Skin of body (tissue), 2 donors: ENCODE results near the gene FXYD5. TPM values are rescaled to one million over a fixed set of nuclear protein-coding genes. Genes with fewer than 3 reads are reported as not detected.

Experiments
- DNase-seq: peaks from one replicate; lab custom pipeline; 2025; lab: John Stamatoyannopoulos, UW
- total RNA-seq: library from RNA; depleted of rRNA; stranded (reverse); fragments of >200 nt; gene quantifications from one replicate; pipeline ENCODE4 v1.2.3, GENCODE V29; 2014

FXYD5 gene
- total RNA-seq, 1 donor from 2014 or later = 10.7 TPM

- DNase-seq = no peak
Measured at GRCh38 chr19:35155981-35156672, 1.6 kb downstream of the FXYD5 start.

GRCh38 chr19:35156673-35157014, 2.1 kb downstream of the FXYD5 start:
- no peak for DNase-seq

GRCh38 chr19:35157431-35157830, 2.9 kb downstream of the FXYD5 start:
- DNase-seq = no peak

GRCh38 chr19:35159606-35160005, 5.1 kb downstream of the FXYD5 start:
- no peak for DNase-seq

- DNase-seq = no peak
Measured at GRCh38 chr19:35160629-35161433, 6.3 kb downstream of the FXYD5 start.

- DNase-seq = no peak
Measured at GRCh38 chr19:35161434-35161743, 6.9 kb downstream of the FXYD5 start.

- no peak for DNase-seq
Measured at GRCh38 chr19:35162471-35163326, 8.2 kb downstream of the FXYD5 start.

- no peak for DNase-seq
Measured at GRCh38 chr19:35164418-35164817, 9.9 kb downstream of the FXYD5 start.

- DNase-seq = no peak
Measured at GRCh38 chr19:35165200-35166058, 10.9 kb downstream of the FXYD5 start.

- DNase-seq = no peak
Measured at GRCh38 chr19:35166100-35167063, 11.8 kb downstream of the FXYD5 start.

GRCh38 chr19:35167251-35168119, 12.9 kb downstream of the FXYD5 start:
- DNase-seq = no peak

GRCh38 chr19:35168196-35168595, 13.7 kb downstream of the FXYD5 start:
- no peak for DNase-seq

GRCh38 chr19:35169221-35169995, 14.9 kb downstream of the FXYD5 start:
- no peak for DNase-seq

GRCh38 chr19:35170359-35171061, 16.0 kb downstream of the FXYD5 start:
- no peak for DNase-seq

GRCh38 chr19:35171730-35172129, 17.2 kb downstream of the FXYD5 start:
- no peak for DNase-seq

GRCh38 chr19:35174226-35174625, 19.7 kb downstream of the FXYD5 start:
- no peak for DNase-seq

GRCh38 chr19:35176181-35176570, 21.6 kb downstream of the FXYD5 start:
- DNase-seq = no peak
